Measurements from ENCODE around the gene TTC39B. TPM values are rescaled to one million over a fixed set of nuclear protein-coding genes. Genes with fewer than 3 reads are reported as not detected.

TTC39B gene
- total and polyA plus RNA-seq, 2 of the 8 experiments (the other 6 are each of a cell fraction or from before 2014, with no cell fraction given), result 1.6 to 10.9 TPM

GRCh38 chr9:15144622-15145061 is 162.4 kb downstream of the TTC39B start:
- Histone ChIP-seq H2BK5ac (ENCODE audit: low read depth, low read length) (no peak overlapping the region), H4K8ac (ENCODE audit: extremely low read depth, insufficient read depth, low read length) (no peak overlapping the region), H2AK5ac (ENCODE audit: low read depth, low read length) (no peak overlapping the region), H3K4me1 (replicated peaks in 1 of 4; ENCODE audit: control insufficient read depth in 3 of 4, insufficient read depth in 4 of 4, low read length in 3 of 4) (no peaks in the 10 kb centered on the region; a peak in 1 of 7 replicates), H3K79me1 (ENCODE audit: low read depth, low read length) (no peaks in the 10 kb centered on the region), H3K36me3 (ENCODE audit: control insufficient read depth in 2 of 4, insufficient read depth in 4 of 4, low read length in 3 of 4) (no peaks in the 10 kb centered on the region; a peak in 1 of 8 replicates), H2BK20ac (ENCODE audit: low read length) (peak overlapping the region; percentile 27; the same call in 1 of the 2 replicates), H3K4ac (replicated peaks; ENCODE audit: insufficient read length, low read depth, low read length) (no peak overlapping the region), H4K91ac (replicated peaks; ENCODE audit: insufficient read length, low read length) (no peak overlapping the region), H3K14ac (ENCODE audit: insufficient read length) (no peak overlapping the region), H3K4me3 (ENCODE audit: extremely low read depth in 1 of 4, insufficient read depth in 2 of 4, low read depth in 3 of 4, low read length in 4 of 4) (no peak overlapping the region), H2BK120ac (replicated peaks; ENCODE audit: low read depth, low read length) (peak overlapping the region; percentile 36), H4K20me1 (replicated peaks in 1 of 2; ENCODE audit: control insufficient read depth in 1 of 2, insufficient read depth in 2 of 2, low read length in 2 of 2) (no peaks in the 10 kb centered on the region), H2AFZ (ENCODE audit: low read length) (0 out of 2 replicates have a peak overlapping the region, but pooled peaks have one; percentile 24), H3K56ac (replicated peaks; ENCODE audit: insufficient read length, low read depth, low read length) (no peak overlapping the region), H4K5ac (ENCODE audit: insufficient read length, low read depth, low read length) (no peak overlapping the region), H3K27ac (ENCODE audit: low read depth, low read length) (no peak overlapping the region), H3K23me2 (ENCODE audit: low read depth, low read length) (no peaks in the 10 kb centered on the region), H3K9ac (replicated peaks in 1 of 4; ENCODE audit: extremely low read depth in 1 of 4, low read depth in 3 of 4, low read length in 3 of 4) (no peak overlapping the region), H3K4me2 (ENCODE audit: insufficient read depth in 1 of 2, low read depth in 2 of 2, low read length in 2 of 2) (no peak overlapping the region), H3K79me2 (ENCODE audit: control insufficient read depth in 1 of 2, insufficient read depth in 2 of 2, low read length in 2 of 2) (no peaks in the 10 kb centered on the region), H2BK12ac (ENCODE audit: low read depth, low read length) (no peak overlapping the region), H3K27me3 (replicated peaks in 1 of 4; ENCODE audit: control insufficient read depth in 3 of 4, extremely low read depth in 1 of 4, insufficient read depth in 3 of 4, low read length in 3 of 4) (no peaks in the 10 kb centered on the region), H3K18ac (ENCODE audit: extremely low read depth, low read length) (no peak overlapping the region), H3K23ac (ENCODE audit: insufficient read length) (no peak overlapping the region), H2BK15ac (ENCODE audit: low read length) (no peak overlapping the region), H3K9me3 (ENCODE audit: insufficient read depth in 2 of 2, low read depth in 1 of 2, low read length in 1 of 2) (no peaks in the 10 kb centered on the region)
- FAIRE-seq (no peak), DNase-seq (ENCODE audit: low read depth in 1 of 2, low spot score in 2 of 2) (no peak)
- WGBS, 2 experiments (ENCODE audit: extremely low coverage in 1 of 2, insufficient coverage in 1 of 2, insufficient read length in 1 of 2, insufficient replicate concordance in 2 of 2, low coverage in 1 of 2, low lambda C conversion rate in 2 of 2, missing lambda C conversion rate in 1 of 2), result 85% methylated on average over 4 of the region's 4 CpGs; no CpG with 5 or more reads in 1 of the 2 experiments
- ChIA-PET CTCF (ENCODE audit: partially characterized antibody) (interaction anchor here (1.9 kb wide), 1 partner anchor 41 kb away, joined by 6 read pairs; no protein-coding TSS in a partner anchor), POLR2A (ENCODE audit: partially characterized antibody) (no interaction called here)
- TF ChIP-seq HDAC2 (IDR thresholded peaks at IDR 0.05; ENCODE audit: borderline replicate concordance in 1 of 2, low read depth in 2 of 2, low read length in 2 of 2), result no peak
- TF ChIP-seq RAD21 (IDR thresholded peaks at IDR 0.05 in 1 of 2, conservative IDR thresholded peaks at IDR 0.05 in 1 of 2; ENCODE audit: low read depth in 2 of 2, low read length in 2 of 2), result no peak
- no peak for TF ChIP-seq YY1 (IDR thresholded peaks at IDR 0.05; ENCODE audit: low read depth, low read length)
- no peak for TF ChIP-seq GTF2F1 (IDR thresholded peaks at IDR 0.05; ENCODE audit: borderline replicate concordance, low read depth, low read length)
- TF ChIP-seq CTBP2 (IDR thresholded peaks at IDR 0.05; ENCODE audit: borderline replicate concordance, insufficient read depth, insufficient read length, low read length), result no peak
- TF ChIP-seq TAF1 (IDR thresholded peaks at IDR 0.05; ENCODE audit: low read depth, low read length), result no peak

All from H1 (cell line).